Measurements from ENCODE around the gene KCNE1.
"Not testable (repeated sequence)": the region's sequence is repeated elsewhere in the genome, so short reads cannot be mapped to it uniquely, and the experiment has no call there.

KCNE1 gene

DNA sequence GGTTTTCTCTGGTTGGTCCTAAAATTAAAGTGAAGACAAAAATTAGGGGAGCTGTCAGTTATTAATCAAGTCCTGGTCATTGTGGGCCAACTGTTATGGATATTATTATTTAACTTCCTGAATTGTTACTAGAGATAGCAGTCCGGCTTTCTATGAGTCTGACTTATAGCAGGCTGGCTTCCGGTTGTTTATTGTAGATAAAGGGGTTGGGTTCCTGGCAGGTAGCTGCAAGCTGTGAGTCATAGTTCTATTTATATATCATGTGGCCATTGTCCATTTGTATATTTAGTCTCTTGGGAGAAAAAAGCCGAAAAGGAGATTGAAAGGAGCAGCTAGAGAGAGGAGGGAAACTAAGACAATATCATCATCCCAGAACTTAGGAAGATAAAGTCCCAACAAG lies 28.6 kb downstream of the KCNE1 start:
- H3K4me2 ChIP-seq (ENCODE audit: insufficient read depth, low read length, poor library complexity, severe bottlenecking); H2BK15ac ChIP-seq (ENCODE audit: low read length); H2BK12ac ChIP-seq (ENCODE audit: low read length); H4K91ac ChIP-seq (ENCODE audit: low read depth, low read length, poor library complexity); H3K79me1 ChIP-seq (ENCODE audit: low read depth, low read length); H3K27ac ChIP-seq (replicated peaks; ENCODE audit: low read length); H3K4me3 ChIP-seq (ENCODE audit: low read length in 2 of 2); H2AK5ac ChIP-seq (ENCODE audit: low read depth, low read length); H4K8ac ChIP-seq (ENCODE audit: low read depth, low read length); H3K23ac ChIP-seq (ENCODE audit: low read depth, low read length, poor library complexity); H3K9me3 ChIP-seq (replicated peaks in 1 of 2; ENCODE audit: control insufficient read depth in 2 of 2, insufficient read depth in 1 of 2, low read depth in 1 of 2, low read length in 2 of 2); H3K27me3 ChIP-seq (ENCODE audit: control insufficient read depth in 3 of 3, insufficient read depth in 3 of 3, low read depth in 1 of 3, low read length in 3 of 3); H3K14ac ChIP-seq (ENCODE audit: low read length); DNase-seq (ENCODE audit: low spot score); H3K9ac ChIP-seq (ENCODE audit: low read depth, low read length, poor library complexity); H3K4ac ChIP-seq (ENCODE audit: low read length); H2BK120ac ChIP-seq (ENCODE audit: low read depth, low read length); H3K36me3 ChIP-seq (replicated peaks in 1 of 2; ENCODE audit: control insufficient read depth in 2 of 2, insufficient read depth in 2 of 2, low read length in 2 of 2); H2BK5ac ChIP-seq (ENCODE audit: low read length); H3K4me1 ChIP-seq (ENCODE audit: control insufficient read depth in 2 of 2, insufficient read depth in 1 of 2, low read depth in 1 of 2, low read length in 2 of 2); H3K18ac ChIP-seq (ENCODE audit: low read length); H2AFZ ChIP-seq (ENCODE audit: low read length): not testable (repeated sequence)
- no CpG with 5 or more reads among the region's 3 CpGs for WGBS, 2 donors (ENCODE audit: extremely low coverage in 2 of 2, insufficient read length in 2 of 2, insufficient replicate concordance in 1 of 2)

DNA sequence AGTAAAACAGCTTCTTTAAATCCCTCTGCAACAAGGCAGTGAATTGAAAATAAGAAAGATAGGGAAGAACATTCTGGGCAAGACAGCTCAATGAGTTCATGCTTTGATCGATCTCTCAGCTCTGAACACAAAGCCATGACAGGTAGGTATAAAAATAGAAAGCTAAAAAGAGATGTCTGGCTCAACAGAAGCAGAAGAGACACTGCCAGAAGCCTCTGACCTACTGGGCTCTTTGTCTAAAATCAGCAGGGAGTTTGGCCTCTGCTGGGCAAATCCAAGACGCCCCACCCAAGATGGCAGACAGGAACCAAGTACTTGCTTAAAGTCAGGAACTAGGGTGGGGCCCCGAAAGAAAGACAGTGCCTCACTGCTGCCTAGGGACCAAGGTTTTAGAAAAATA lies 44.7 kb downstream of the KCNE1 start:
- H3K23ac ChIP-seq (ENCODE audit: low read depth, low read length, poor library complexity); H3K36me3 ChIP-seq (replicated peaks in 1 of 2; ENCODE audit: control insufficient read depth in 2 of 2, insufficient read depth in 2 of 2, low read length in 2 of 2); H2AK5ac ChIP-seq (ENCODE audit: low read depth, low read length); H2AFZ ChIP-seq (ENCODE audit: low read length); H3K9me3 ChIP-seq (replicated peaks in 1 of 2; ENCODE audit: control insufficient read depth in 2 of 2, insufficient read depth in 1 of 2, low read depth in 1 of 2, low read length in 2 of 2); H3K27ac ChIP-seq (replicated peaks; ENCODE audit: low read length); H2BK15ac ChIP-seq (ENCODE audit: low read length); H3K4me2 ChIP-seq (ENCODE audit: insufficient read depth, low read length, poor library complexity, severe bottlenecking); H3K4me1 ChIP-seq (ENCODE audit: control insufficient read depth in 2 of 2, insufficient read depth in 1 of 2, low read depth in 1 of 2, low read length in 2 of 2); H3K79me1 ChIP-seq (ENCODE audit: low read depth, low read length); H2BK12ac ChIP-seq (ENCODE audit: low read length); H3K4me3 ChIP-seq (ENCODE audit: low read length in 2 of 2); H4K8ac ChIP-seq (ENCODE audit: low read depth, low read length); H4K91ac ChIP-seq (ENCODE audit: low read depth, low read length, poor library complexity); DNase-seq (ENCODE audit: low spot score); H2BK120ac ChIP-seq (ENCODE audit: low read depth, low read length); H3K18ac ChIP-seq (ENCODE audit: low read length); H3K14ac ChIP-seq (ENCODE audit: low read length); H3K4ac ChIP-seq (ENCODE audit: low read length); H3K9ac ChIP-seq (ENCODE audit: low read depth, low read length, poor library complexity); H2BK5ac ChIP-seq (ENCODE audit: low read length); H3K27me3 ChIP-seq (ENCODE audit: control insufficient read depth in 3 of 3, insufficient read depth in 3 of 3, low read depth in 1 of 3, low read length in 3 of 3): not testable (repeated sequence)
- no CpG with 5 or more reads among the region's 3 CpGs for WGBS, 2 donors (ENCODE audit: extremely low coverage in 2 of 2, insufficient read length in 2 of 2, insufficient replicate concordance in 1 of 2)

DNA sequence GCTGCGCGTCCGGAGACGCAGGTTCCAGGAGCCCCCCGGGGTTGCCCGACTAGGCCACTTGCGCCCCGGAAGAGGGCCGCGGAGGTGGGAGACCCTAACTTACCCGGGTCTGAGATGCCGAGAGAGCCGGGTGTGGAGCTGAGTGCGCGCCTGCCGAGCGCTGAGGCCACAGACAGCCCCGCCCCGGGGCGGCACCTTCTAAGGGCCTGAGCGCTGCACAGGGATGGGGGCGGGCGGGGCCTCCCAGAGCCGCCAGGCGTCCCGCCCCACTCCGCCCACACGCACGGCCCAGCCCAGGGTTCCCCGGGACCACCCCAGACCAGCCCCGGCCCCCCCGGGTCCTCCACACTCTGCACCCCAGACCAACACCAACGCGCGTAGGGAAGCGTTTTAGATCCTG lies 52.6 kb downstream of the KCNE1 start:
- H2BK120ac ChIP-seq (ENCODE audit: low read depth, low read length); H2BK15ac ChIP-seq (ENCODE audit: low read length); H3K27ac ChIP-seq (replicated peaks; ENCODE audit: low read length); H4K8ac ChIP-seq (ENCODE audit: low read depth, low read length); H3K4ac ChIP-seq (ENCODE audit: low read length); H3K36me3 ChIP-seq (replicated peaks in 1 of 2; ENCODE audit: control insufficient read depth in 2 of 2, insufficient read depth in 2 of 2, low read length in 2 of 2); H3K18ac ChIP-seq (ENCODE audit: low read length); H2BK5ac ChIP-seq (ENCODE audit: low read length); H3K14ac ChIP-seq (ENCODE audit: low read length); H2AFZ ChIP-seq (ENCODE audit: low read length); H3K9ac ChIP-seq (ENCODE audit: low read depth, low read length, poor library complexity); H3K4me3 ChIP-seq (ENCODE audit: low read length in 2 of 2); H3K79me1 ChIP-seq (ENCODE audit: low read depth, low read length); H3K4me2 ChIP-seq (ENCODE audit: insufficient read depth, low read length, poor library complexity, severe bottlenecking); H2BK12ac ChIP-seq (ENCODE audit: low read length); DNase-seq (ENCODE audit: low spot score); H4K91ac ChIP-seq (ENCODE audit: low read depth, low read length, poor library complexity); H2AK5ac ChIP-seq (ENCODE audit: low read depth, low read length); H3K4me1 ChIP-seq (ENCODE audit: control insufficient read depth in 2 of 2, insufficient read depth in 1 of 2, low read depth in 1 of 2, low read length in 2 of 2); H3K9me3 ChIP-seq (replicated peaks in 1 of 2; ENCODE audit: control insufficient read depth in 2 of 2, insufficient read depth in 1 of 2, low read depth in 1 of 2, low read length in 2 of 2); H3K27me3 ChIP-seq (ENCODE audit: control insufficient read depth in 3 of 3, insufficient read depth in 3 of 3, low read depth in 1 of 3, low read length in 3 of 3); H3K23ac ChIP-seq (ENCODE audit: low read depth, low read length, poor library complexity): not testable (repeated sequence)
- no CpG with 5 or more reads among the region's 36 CpGs for WGBS, 2 donors (ENCODE audit: extremely low coverage in 2 of 2, insufficient read length in 2 of 2, insufficient replicate concordance in 1 of 2)

DNA sequence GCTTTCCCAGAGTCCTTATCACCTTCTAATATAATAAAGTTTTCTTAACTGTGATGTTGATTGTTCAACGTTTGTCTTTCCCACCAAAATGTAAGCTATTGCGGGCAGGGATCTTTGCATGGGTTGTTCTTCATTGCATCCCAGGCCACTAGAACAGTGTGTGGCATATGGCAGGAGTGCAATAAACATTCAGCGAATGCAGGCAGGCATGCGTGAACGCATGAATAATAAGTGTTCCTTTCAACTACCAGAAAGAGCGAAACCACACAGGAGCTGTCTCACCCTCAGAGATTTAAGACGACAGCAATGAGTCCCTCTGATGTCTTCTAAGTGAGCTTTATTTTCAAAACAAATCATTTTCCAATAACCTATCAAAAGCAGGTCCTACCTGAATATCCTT lies 53.7 kb downstream of the KCNE1 start:
- H3K4me3 ChIP-seq (ENCODE audit: low read length in 2 of 2); H3K79me1 ChIP-seq (ENCODE audit: low read depth, low read length); H3K14ac ChIP-seq (ENCODE audit: low read length): not testable (repeated sequence)

More for the DNA sequence above, 53.7 kb downstream of the KCNE1 start:
- not testable (repeated sequence) for H3K4ac ChIP-seq (ENCODE audit: low read length); H2AFZ ChIP-seq (ENCODE audit: low read length); H2BK120ac ChIP-seq (ENCODE audit: low read depth, low read length); H3K27ac ChIP-seq (replicated peaks; ENCODE audit: low read length); H3K23ac ChIP-seq (ENCODE audit: low read depth, low read length, poor library complexity); H2AK5ac ChIP-seq (ENCODE audit: low read depth, low read length); H3K36me3 ChIP-seq (replicated peaks in 1 of 2; ENCODE audit: control insufficient read depth in 2 of 2, insufficient read depth in 2 of 2, low read length in 2 of 2); H4K91ac ChIP-seq (ENCODE audit: low read depth, low read length, poor library complexity); H3K9ac ChIP-seq (ENCODE audit: low read depth, low read length, poor library complexity); H3K4me1 ChIP-seq (ENCODE audit: control insufficient read depth in 2 of 2, insufficient read depth in 1 of 2, low read depth in 1 of 2, low read length in 2 of 2); H3K4me2 ChIP-seq (ENCODE audit: insufficient read depth, low read length, poor library complexity, severe bottlenecking); H3K9me3 ChIP-seq (replicated peaks in 1 of 2; ENCODE audit: control insufficient read depth in 2 of 2, insufficient read depth in 1 of 2, low read depth in 1 of 2, low read length in 2 of 2); H3K27me3 ChIP-seq (ENCODE audit: control insufficient read depth in 3 of 3, insufficient read depth in 3 of 3, low read depth in 1 of 3, low read length in 3 of 3); H2BK12ac ChIP-seq (ENCODE audit: low read length); DNase-seq (ENCODE audit: low spot score); H4K8ac ChIP-seq (ENCODE audit: low read depth, low read length); H2BK15ac ChIP-seq (ENCODE audit: low read length); H3K18ac ChIP-seq (ENCODE audit: low read length); H2BK5ac ChIP-seq (ENCODE audit: low read length)
- WGBS, 2 donors (ENCODE audit: extremely low coverage in 2 of 2, insufficient read length in 2 of 2, insufficient replicate concordance in 1 of 2), result no CpG with 5 or more reads among the region's 7 CpGs

Measured in neuronal stem cell (in vitro differentiated cells).